Measurements from ENCODE around the gene MYL9. TPM values are rescaled to one million over a fixed set of nuclear protein-coding genes. Genes with fewer than 3 reads are reported as not detected.

The MYL9 gene
- total and polyA plus RNA-seq, 10 of the 15 experiments (the other 5 are each of a cell fraction or from before 2014, with no cell fraction given): 0.28 to 1.7 (median 0.63) TPM; not detected in 3

GRCh38 chr20:36546111-36546736 lies 4.9 kb downstream of the MYL9 start:
- Histone ChIP-seq H3K4me2 (ENCODE audit: control insufficient read depth, insufficient read depth) (no peak overlapping the region), H3K9ac (ENCODE audit: control insufficient read depth, insufficient read depth, low read length) (no peak overlapping the region), H3K27ac (ENCODE audit: control insufficient read depth, insufficient read depth) (no peak overlapping the region), H3K36me3 (ENCODE audit: control insufficient read depth in 2 of 2, insufficient read depth in 2 of 2, low read length in 1 of 2) (no peaks in the 10 kb centered on the region), H3K4me1 (ENCODE audit: control insufficient read depth, insufficient read depth, low read length) (no peaks in the 10 kb centered on the region; the same call in 1 of the 2 replicates), H4K20me1 (ENCODE audit: control insufficient read depth, insufficient read depth) (no peaks in the 10 kb centered on the region), H3K79me2 (ENCODE audit: control insufficient read depth, insufficient read depth, low read length) (no peaks in the 10 kb centered on the region; the same call in 1 of the 2 replicates), H3K27me3 (replicated peaks in 1 of 2; ENCODE audit: control insufficient read depth in 2 of 2, insufficient read depth in 2 of 2, low read length in 1 of 2) (no peaks in the 10 kb centered on the region), H2AFZ (ENCODE audit: control insufficient read depth, low read depth, low read length) (no peak overlapping the region), H3K4me3 (no peak overlapping the region), H3K9me3 (replicated peaks; ENCODE audit: control insufficient read depth, insufficient read depth, low read length) (no peaks in the 10 kb centered on the region)
- in situ Hi-C loops (cut with MboI): no loop called here
- DNase-seq (ENCODE audit: low read depth, low spot score) (no peak), ATAC-seq (no peak; the same call in 2 of the 3 replicates), FAIRE-seq (no peak)
- intact Hi-C loops (cut with micrococcal nuclease; ENCODE audit: unreplicated experiment): no loop called here
- TF ChIP-seq NKRF (conservative IDR thresholded peaks at IDR 0.05) (no peak), SMAD5 (IDR thresholded peaks at IDR 0.05; ENCODE audit: low read depth) (no peak), ZBTB33 (IDR thresholded peaks at IDR 0.05) (no peak), E4F1 (IDR thresholded peaks at IDR 0.05; ENCODE audit: borderline replicate concordance, partially characterized antibody) (no peak), ATF7 (IDR thresholded peaks at IDR 0.05; ENCODE audit: low read depth) (no peak), KDM1A (IDR thresholded peaks at IDR 0.05; ENCODE audit: borderline replicate concordance) (no peak), MXI1 (IDR thresholded peaks at IDR 0.05; ENCODE audit: low read depth, low read length) (no peak), EP300 (IDR thresholded peaks at IDR 0.05; ENCODE audit: borderline replicate concordance in 1 of 2, control insufficient read depth in 1 of 2, low read depth in 2 of 2, low read length in 2 of 2) (no peak), CBX3 (IDR thresholded peaks at IDR 0.05; ENCODE audit: borderline replicate concordance, low read depth) (no peak), RCOR1 (conservative IDR thresholded peaks at IDR 0.05; ENCODE audit: low read depth, low read length) (no peak), MAX (IDR thresholded peaks at IDR 0.05; ENCODE audit: low read depth, low read length) (no peak), ESRRA (IDR thresholded peaks at IDR 0.05; ENCODE audit: low read length) (no peak), EZH2 (IDR thresholded peaks at IDR 0.05; ENCODE audit: borderline replicate concordance, control insufficient read depth, low read depth, low read length) (no peak), E2F4 (IDR thresholded peaks at IDR 0.05; ENCODE audit: low read depth, low read length) (no peak)
- RAD21 ChIA-PET (ENCODE audit: unreplicated experiment): no interaction called here
- SMC1A ChIA-PET (ENCODE audit: uncharacterized antibody, unreplicated experiment): interaction anchor here (0.5 to 1.2 kb wide), 2 partner anchors 59 to 84 kb away, joined by 3 read pairs; no protein-coding TSS in a partner anchor
- BruUV-seq (replicated peaks): no TSS peak
- CTCF ChIA-PET: interaction anchor here (0.5 kb wide), 1 partner anchor 246 kb away, joined by 3 read pairs; no protein-coding TSS in a partner anchor
- WGBS (ENCODE audit: insufficient coverage, insufficient replicate concordance, low lambda C conversion rate, missing lambda C conversion rate): 79% methylated on average over 14 of the region's 14 CpGs
- POLR2A ChIA-PET: interaction anchor here (0.6 kb wide), 1 partner anchor 29 kb away, joined by 3 read pairs; no protein-coding TSS in a partner anchor

Data from GM12878 (cell line).